GM23338 (cell line): ENCODE data around the gene PLEKHS1. TPM values are rescaled to one million over a fixed set of nuclear protein-coding genes. Genes with fewer than 3 reads are reported as not detected.

Experiments
- ATAC-seq: fragments of 200-7000 bp; cut with Tn5 transposase; 3 replicates; pipeline ENCODE4 v1.9.1; 2020
- DNase-seq: peaks from one replicate; pipeline ENCODE4 v3.0.0-alpha.2; 2015; ENCODE audit warnings: low spot score
- H2AFZ ChIP-seq: fragments of 200-600 bp; sonication (generic); 2 replicates; pipeline ENCODE4 v1.8.0; 2016; ENCODE audit warnings: antibody characterized with exemption, mild to moderate bottlenecking, moderate library complexity
- H3F3A ChIP-seq: fragments of 200-600 bp; sonication (generic); replicated peaks from 2 replicates; pipeline ENCODE4 v1.8.0; 2017; ENCODE audit warnings: antibody characterized with exemption, mixed run types, low read depth
- H3K27ac ChIP-seq: fragments of 200-600 bp; sonication (generic); 2 replicates; pipeline ENCODE4 v1.6.1; 2016; ENCODE audit warnings: low read depth
- H3K27me3 ChIP-seq: fragments of 200-600 bp; sonication (generic); 2 replicates; pipeline ENCODE4 v1.8.0; 2016; ENCODE audit warnings: mild to moderate bottlenecking, mixed run types, moderate library complexity; ENCODE audit not compliant: insufficient read depth
- H3K36me3 ChIP-seq: fragments of 200-600 bp; sonication (generic); 2 replicates; pipeline ENCODE4 v1.8.0; 2016; ENCODE audit warnings: mild to moderate bottlenecking; ENCODE audit not compliant: insufficient read depth
- H3K4me1 ChIP-seq: fragments of 200-600 bp; sonication (generic); 2 replicates; pipeline ENCODE4 v1.8.0; 2016; ENCODE audit warnings: mild to moderate bottlenecking, moderate library complexity; ENCODE audit not compliant: insufficient read depth
- H3K4me2 ChIP-seq: fragments of 200-600 bp; sonication (generic); 2 replicates; pipeline ENCODE4 v1.7.1; 2017; ENCODE audit warnings: mixed run types
- H3K4me3 ChIP-seq: fragments of 200-600 bp; sonication (generic); 2 replicates; pipeline ENCODE4 v1.6.1; 2016; ENCODE audit warnings: mixed run types
- H3K79me2 ChIP-seq: fragments of 200-600 bp; sonication (generic); replicated peaks from 2 replicates; pipeline ENCODE4 v1.8.0; 2017; ENCODE audit warnings: mild to moderate bottlenecking; ENCODE audit not compliant: insufficient read depth
- H3K9me2 ChIP-seq: fragments of 200-600 bp; sonication (generic); 2 replicates; pipeline ENCODE4 v1.8.0; 2017; ENCODE audit not compliant: insufficient read depth
- H4K20me1 ChIP-seq: fragments of 200-600 bp; sonication (generic); replicated peaks from 2 replicates; pipeline ENCODE4 v1.8.0; 2017; ENCODE audit warnings: mild to moderate bottlenecking; ENCODE audit not compliant: insufficient read depth
- H3K27ac Mint-ChIP-seq: 2 replicates; pipeline ENCODE4 v1.8.0; 2020; ENCODE audit warnings: inconsistent platforms, mild to moderate bottlenecking, moderate library complexity, mixed read lengths
- H3K27me3 Mint-ChIP-seq: 3 replicates; pipeline ENCODE4 v1.8.0; 2022; ENCODE audit warnings: low read depth, mild to moderate bottlenecking, moderate library complexity, mixed read lengths, inconsistent platforms; ENCODE audit not compliant: insufficient read depth, poor library complexity
- H3K36me3 Mint-ChIP-seq: 3 replicates; pipeline ENCODE4 v1.8.0; 2021; ENCODE audit warnings: low read depth, mild to moderate bottlenecking, inconsistent platforms, moderate library complexity, mixed read lengths
- H3K4me1 Mint-ChIP-seq: 3 replicates; pipeline ENCODE4 v1.8.0; 2020; ENCODE audit warnings: mild to moderate bottlenecking, inconsistent platforms, mixed read lengths
- H3K4me3 Mint-ChIP-seq: 3 replicates; pipeline ENCODE4 v1.8.0; 2021; ENCODE audit warnings: moderate library complexity, mild to moderate bottlenecking, inconsistent platforms, mixed read lengths
- H3K9me3 Mint-ChIP-seq: 3 replicates; pipeline ENCODE4 v1.8.0; 2020; ENCODE audit warnings: moderate library complexity, mild to moderate bottlenecking, inconsistent platforms, mixed read lengths
- CTCF ChIP-seq, 2 experiments: fragments of 200-600 bp in 1 of 2; sonication (generic) in 1 of 2; conservative IDR thresholded peaks; 2 replicates each; pipeline versions ENCODE4 v1.5.1 to v1.6.1; 2016 to 2017; ENCODE audit warnings: antibody characterized with exemption in 2 of 2, low read depth in 2 of 2, mild to moderate bottlenecking in 2 of 2, moderate library complexity in 1 of 2
- EZH2 ChIP-seq: fragments of 200-600 bp; sonication (generic); IDR thresholded peaks from one replicate; pipeline ENCODE4 v1.8.0; 2017; ENCODE audit warnings: antibody characterized with exemption, mild to moderate bottlenecking, low read depth; ENCODE audit not compliant: unreplicated experiment
- EZH2phosphoT487 ChIP-seq: fragments of 200-600 bp; sonication (generic); IDR thresholded peaks from one replicate; pipeline ENCODE4 v1.8.1; 2018; ENCODE audit warnings: antibody characterized with exemption; ENCODE audit not compliant: unreplicated experiment
- REST ChIP-seq: IDR thresholded peaks from one replicate; pipeline ENCODE4 v1.6.1; 2018; ENCODE audit warnings: antibody characterized with exemption; ENCODE audit not compliant: unreplicated experiment
- ZNF114 ChIP-seq: fragments of 250-450 bp; sonication (Bioruptor Pico); IDR thresholded peaks from 2 replicates; pipeline ENCODE4 v1.5.0; 2020; ENCODE audit warnings: mild to moderate bottlenecking, moderate library complexity
- polyA plus RNA-seq: library from polyadenylated mRNA; unstranded; fragments of >200 nt; fragmentation: Nextera tagmentation; extraction: Ambion mirVana; gene quantifications from 2 replicates; pipeline ENCODE4 v1.2.1, GENCODE V29; 2016
- total RNA-seq: library from RNA; depleted of rRNA; stranded (reverse); fragments of >200 nt; shearing (Covaris generic); gene quantifications from 2 replicates; pipeline ENCODE4 v1.2.3, GENCODE V29; 2014

PLEKHS1 gene
- total and polyA plus RNA-seq, 2 experiments from 2014 or later, result not detected

GRCh38 chr10:113753020-113753692 lies 1.7 kb downstream of the PLEKHS1 start (continued):
- TF ChIP-seq REST, result no peak
- no peak for TF ChIP-seq ZNF114 (CRISPR knock-in tag)

GRCh38 chr10:113754125-113754524 lies 2.6 kb downstream of the PLEKHS1 start:
- Histone ChIP-seq H2AFZ (no peak overlapping the region), H3K9me2 (no peaks in the 10 kb centered on the region), H3K36me3 (no peaks in the 10 kb centered on the region), H3K27ac (no peak overlapping the region), H3K4me2 (no peak overlapping the region), H3K4me3 (no peak overlapping the region), H4K20me1 (no peaks in the 10 kb centered on the region), H3K79me2 (no peaks in the 10 kb centered on the region), H3F3A (no peaks in the 10 kb centered on the region), H3K27me3 (no peaks in the 10 kb centered on the region), H3K4me1 (no peaks in the 10 kb centered on the region)
- H3K9me3 Mint-ChIP-seq, result no peaks in the 10 kb centered on the region
- ATAC-seq, result no peak
- H3K4me1 Mint-ChIP-seq, result no peaks in the 10 kb centered on the region
- no peak overlapping the region for H3K4me3 Mint-ChIP-seq
- no peak overlapping the region for H3K27ac Mint-ChIP-seq
- H3K36me3 Mint-ChIP-seq, result no peaks in the 10 kb centered on the region
- H3K27me3 Mint-ChIP-seq, result no peaks in the 10 kb centered on the region
- no peak for DNase-seq
- TF ChIP-seq REST (no peak), CTCF (conservative IDR thresholded peaks at IDR 0.05; ENCODE audit: low read depth in 2 of 2) (no peak), EZH2phosphoT487 (no peak), EZH2 (no peak)
